ENCODE data around the gene ZNF280D.

ZNF280D gene

GRCh38 chr15:56640127-56640526 lies 93.2 kb downstream of the ZNF280D start:
- no peak for DNase-seq (ENCODE audit: low read depth in 3 of 3)

DNA sequence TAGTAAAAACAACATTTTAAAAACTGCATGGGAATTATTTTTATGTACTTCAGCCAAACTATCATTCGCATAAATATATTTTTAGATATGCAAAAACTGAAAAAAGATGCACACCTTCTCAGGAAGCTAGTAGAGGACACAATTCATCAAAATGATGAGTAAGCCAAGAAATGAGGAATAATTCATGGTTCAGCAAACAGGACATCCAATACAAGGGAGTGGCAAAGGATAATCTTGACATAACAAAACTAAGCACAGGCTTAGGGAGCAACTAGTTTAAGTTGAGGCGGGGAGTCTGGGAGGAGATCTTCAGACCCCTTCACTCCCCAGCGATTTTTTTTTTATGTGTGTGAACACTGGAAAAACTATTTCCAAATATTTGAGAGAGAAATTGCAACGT lies 93.7 kb downstream of the ZNF280D start:
- DNase-seq (ENCODE audit: low read depth in 3 of 3), result no peak

- DNase-seq (ENCODE audit: low read depth in 3 of 3), result no peak
Observed at GRCh38 chr15:56631765-56632164, 101.5 kb downstream of the ZNF280D start.

GRCh38 chr15:56628893-56629532 lies 104.3 kb downstream of the ZNF280D start:
- DNase-seq (ENCODE audit: low read depth in 3 of 3), result no peak

DNA sequence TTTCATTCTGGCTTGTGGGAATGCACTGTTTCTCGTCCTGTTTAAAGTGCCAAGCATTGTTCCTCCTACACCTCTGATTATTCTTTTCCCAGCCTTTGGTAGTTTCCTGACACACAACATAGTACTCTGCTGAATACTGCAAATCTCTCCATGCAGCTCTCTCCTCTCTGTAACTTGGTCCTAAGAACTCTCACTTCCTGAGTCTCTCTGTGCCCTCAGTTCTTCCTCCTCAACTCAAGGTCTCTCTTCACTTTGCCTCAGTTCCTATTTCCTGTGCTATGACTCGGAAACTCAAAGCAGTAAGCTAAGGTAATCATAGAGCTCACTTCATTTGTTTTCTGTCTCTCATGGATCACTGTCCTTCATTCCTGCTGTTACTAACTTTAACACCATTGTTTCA lies 113.4 kb downstream of the ZNF280D start:
- no peak for DNase-seq (ENCODE audit: low read depth in 3 of 3)

DNA sequence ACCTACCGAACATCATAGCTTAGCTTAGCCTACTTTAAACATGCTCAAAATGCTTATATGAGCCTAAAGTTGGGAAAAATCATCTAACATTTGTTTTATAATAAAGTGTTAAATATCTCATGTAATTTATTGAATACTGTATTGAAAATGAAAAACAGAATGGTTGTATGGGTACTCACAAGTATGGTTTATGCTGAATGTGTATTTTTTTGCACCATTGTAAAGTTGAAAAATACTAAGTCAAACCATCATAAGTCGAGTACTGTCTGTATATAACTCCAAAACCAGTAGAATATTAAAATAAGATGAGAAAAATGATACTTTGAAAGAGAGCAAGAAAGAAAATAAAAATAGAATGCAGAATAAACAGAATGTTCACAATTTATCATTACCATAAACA lies 115.7 kb downstream of the ZNF280D start:
- DNase-seq (ENCODE audit: low read depth in 3 of 3), result no peak

DNA sequence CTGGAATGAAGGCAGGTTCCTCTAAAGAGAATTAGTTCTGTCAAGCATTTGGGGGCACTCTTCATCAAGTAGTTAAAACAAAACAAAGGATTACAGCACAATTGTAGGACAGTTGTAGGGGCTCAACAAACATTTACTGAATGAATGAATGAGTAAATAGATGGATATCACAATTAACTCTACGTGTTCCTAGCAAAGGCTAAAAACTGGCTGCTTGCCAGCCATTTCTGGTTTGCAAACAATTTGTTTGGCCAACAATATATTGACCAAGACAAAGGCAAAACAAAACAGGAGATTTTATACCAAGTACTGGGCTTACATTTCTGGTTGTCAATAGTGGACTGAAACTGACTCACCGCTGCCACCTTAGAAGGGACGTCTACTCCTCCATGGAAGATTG lies 116.8 kb downstream of the ZNF280D start:
- DNase-seq (ENCODE audit: low read depth in 3 of 3), result no peak

- no peak for DNase-seq (ENCODE audit: low read depth in 3 of 3)
Observed at GRCh38 chr15:56613811-56614210, 119.5 kb downstream of the ZNF280D start.

GRCh38 chr15:56608993-56609392 lies 124.3 kb downstream of the ZNF280D start:
- no peak for DNase-seq (ENCODE audit: low read depth in 3 of 3)

GRCh38 chr15:56608140-56608778 lies 125.0 kb downstream of the ZNF280D start:
- no peak for DNase-seq (ENCODE audit: low read depth in 3 of 3)

- DNase-seq (ENCODE audit: low read depth in 3 of 3), result no peak
Observed at GRCh38 chr15:56602253-56602652, 131.1 kb downstream of the ZNF280D start.

DNA sequence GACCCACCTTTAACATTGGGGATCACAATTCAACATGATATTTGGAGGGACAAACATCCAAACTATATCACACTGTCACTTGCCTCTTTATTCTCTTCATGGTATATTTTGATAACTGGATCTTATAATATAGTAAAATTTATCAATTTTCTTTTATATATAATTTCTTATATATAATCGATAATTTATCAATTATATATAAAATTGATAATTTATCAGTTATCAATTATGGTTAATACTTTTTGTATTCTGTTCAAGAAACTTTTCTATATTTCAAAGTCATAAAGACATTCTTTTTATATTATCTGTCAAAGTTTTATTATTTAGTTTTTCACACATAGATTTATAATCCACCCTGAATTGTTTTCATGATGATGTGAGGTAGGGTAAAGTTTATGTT lies 132.9 kb downstream of the ZNF280D start:
- no peak for DNase-seq (ENCODE audit: low read depth in 3 of 3)

GRCh38 chr15:56598991-56599390 lies 134.3 kb downstream of the ZNF280D start:
- no peak for DNase-seq (ENCODE audit: low read depth in 3 of 3)

GRCh38 chr15:56587686-56588085 lies 145.6 kb downstream of the ZNF280D start:
- no peak for DNase-seq (ENCODE audit: low read depth in 3 of 3)

DNA sequence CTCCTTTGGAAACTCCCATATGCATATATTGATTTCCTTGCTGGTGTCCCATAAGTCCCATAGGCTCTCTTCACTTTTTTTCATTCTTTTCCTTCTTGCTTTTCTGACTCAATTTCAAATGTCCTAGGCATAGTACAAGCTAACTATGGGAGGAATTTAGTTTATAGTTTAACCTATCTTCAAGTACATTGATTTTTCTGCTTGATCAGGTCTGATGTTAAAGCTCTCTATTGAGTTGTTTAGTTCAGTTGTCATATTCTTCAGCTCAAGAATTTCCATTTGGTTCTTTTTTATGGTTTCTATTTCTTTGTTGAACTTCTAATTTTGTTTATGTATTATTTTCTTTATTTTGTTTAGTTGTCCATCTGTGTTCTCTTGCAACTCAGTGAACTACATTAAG lies 147.1 kb downstream of the ZNF280D start:
- no peak for DNase-seq (ENCODE audit: low read depth in 3 of 3)

- DNase-seq (ENCODE audit: low read depth in 3 of 3), result no peak
Observed at GRCh38 chr15:56582785-56583184, 150.5 kb downstream of the ZNF280D start.
